GM19238 (cell line): ENCODE data around the gene PRIMA1.

Experiments used
- DNase-seq: peaks from one replicate; pipeline ENCODE4 v3.0.0; 2011; ENCODE audit warnings: low spot score; ENCODE audit not compliant: insufficient read length

Gene PRIMA1

GRCh38 chr14:93712838-93713724 is 75.2 kb downstream of the PRIMA1 start:
- DNase-seq, result no peak

- no peak for DNase-seq
Observed at GRCh38 chr14:93712079-93712837, 76.0 kb downstream of the PRIMA1 start.

- DNase-seq, result no peak
Observed at GRCh38 chr14:93709249-93709648, 79.0 kb downstream of the PRIMA1 start.

- DNase-seq, result no peak
Observed at GRCh38 chr14:93708800-93709199, 79.5 kb downstream of the PRIMA1 start.

GRCh38 chr14:93708311-93708734 is 80.0 kb downstream of the PRIMA1 start:
- no peak for DNase-seq

GRCh38 chr14:93707475-93707874 is 80.8 kb downstream of the PRIMA1 start:
- DNase-seq, result no peak

- DNase-seq, result no peak
Observed at GRCh38 chr14:93706360-93706955, 81.8 kb downstream of the PRIMA1 start.

- no peak for DNase-seq
Observed at GRCh38 chr14:93705513-93706156, 82.7 kb downstream of the PRIMA1 start.

GRCh38 chr14:93703941-93704340 is 84.3 kb downstream of the PRIMA1 start:
- no peak for DNase-seq

- no peak for DNase-seq
Observed at GRCh38 chr14:93702946-93703345, 85.3 kb downstream of the PRIMA1 start.

GRCh38 chr14:93701562-93701961 is 86.7 kb downstream of the PRIMA1 start:
- no peak for DNase-seq

- no peak for DNase-seq
Observed at GRCh38 chr14:93700928-93701327, 87.4 kb downstream of the PRIMA1 start.

GRCh38 chr14:93693914-93694313 is 94.4 kb downstream of the PRIMA1 start:
- DNase-seq, result no peak

- no peak for DNase-seq
Observed at GRCh38 chr14:93691042-93691780, 97.1 kb downstream of the PRIMA1 start.

GRCh38 chr14:93690146-93690545 is 98.1 kb downstream of the PRIMA1 start:
- no peak for DNase-seq

GRCh38 chr14:93688820-93689219 is 99.5 kb downstream of the PRIMA1 start:
- DNase-seq, result no peak

GRCh38 chr14:93688239-93688666 is 100.0 kb downstream of the PRIMA1 start:
- DNase-seq, result no peak

GRCh38 chr14:93686268-93686667 is 102.0 kb downstream of the PRIMA1 start:
- DNase-seq, result no peak

GRCh38 chr14:93685121-93685895 is 103.0 kb downstream of the PRIMA1 start:
- no peak for DNase-seq

- no peak for DNase-seq
Observed at GRCh38 chr14:93683226-93683625, 105.1 kb downstream of the PRIMA1 start.
